ENCODE data around the gene PROSER1. TPM values are rescaled to one million over a fixed set of nuclear protein-coding genes. Genes with fewer than 3 reads are reported as not detected.

PROSER1 gene
- total RNA-seq, 1 donor from 2014 or later: 63.7 TPM

GRCh38 chr13:39049274-39049673, 11.4 kb upstream of the PROSER1 start:
- Mint-ChIP-seq H3K9me3 (ENCODE audit: unreplicated experiment) (no peaks in the 10 kb centered on the region), H3K4me3 (ENCODE audit: unreplicated experiment) (no peak overlapping the region), H3K27me3 (ENCODE audit: unreplicated experiment) (no peaks in the 10 kb centered on the region), H3K36me3 (ENCODE audit: unreplicated experiment) (no peaks in the 10 kb centered on the region), H3K27ac (ENCODE audit: unreplicated experiment) (no peak overlapping the region), H3K4me1 (ENCODE audit: low read depth, unreplicated experiment) (no peaks in the 10 kb centered on the region)
- no peak for DNase-seq
- no peak for TF ChIP-seq CTCF (IDR thresholded peaks at IDR 0.05; ENCODE audit: partially characterized antibody, unreplicated experiment)

GRCh38 chr13:39048806-39049205, 10.9 kb upstream of the PROSER1 start:
- no peaks in the 10 kb centered on the region for H3K9me3 Mint-ChIP-seq (ENCODE audit: unreplicated experiment)
- H3K4me3 Mint-ChIP-seq (ENCODE audit: unreplicated experiment): no peak overlapping the region
- no peak overlapping the region for H3K27ac Mint-ChIP-seq (ENCODE audit: unreplicated experiment)
- no peaks in the 10 kb centered on the region for H3K4me1 Mint-ChIP-seq (ENCODE audit: low read depth, unreplicated experiment)
- TF ChIP-seq CTCF (IDR thresholded peaks at IDR 0.05; ENCODE audit: partially characterized antibody, unreplicated experiment): no peak
- no peaks in the 10 kb centered on the region for H3K36me3 Mint-ChIP-seq (ENCODE audit: unreplicated experiment)
- DNase-seq: no peak
- no peaks in the 10 kb centered on the region for H3K27me3 Mint-ChIP-seq (ENCODE audit: unreplicated experiment)

GRCh38 chr13:39047560-39047959, 9.7 kb upstream of the PROSER1 start:
- H3K27ac Mint-ChIP-seq (ENCODE audit: unreplicated experiment): no peak overlapping the region
- H3K27me3 Mint-ChIP-seq (ENCODE audit: unreplicated experiment): no peaks in the 10 kb centered on the region
- H3K36me3 Mint-ChIP-seq (ENCODE audit: unreplicated experiment): no peaks in the 10 kb centered on the region
- no peak for TF ChIP-seq CTCF (IDR thresholded peaks at IDR 0.05; ENCODE audit: partially characterized antibody, unreplicated experiment)
- H3K4me3 Mint-ChIP-seq (ENCODE audit: unreplicated experiment): no peak overlapping the region
- no peaks in the 10 kb centered on the region for H3K9me3 Mint-ChIP-seq (ENCODE audit: unreplicated experiment)
- no peaks in the 10 kb centered on the region for H3K4me1 Mint-ChIP-seq (ENCODE audit: low read depth, unreplicated experiment)
- no peak for DNase-seq

GRCh38 chr13:39044536-39044935, 6.6 kb upstream of the PROSER1 start:
- H3K27ac Mint-ChIP-seq (ENCODE audit: unreplicated experiment): no peak overlapping the region
- H3K36me3 Mint-ChIP-seq (ENCODE audit: unreplicated experiment): no peaks in the 10 kb centered on the region
- H3K4me3 Mint-ChIP-seq (ENCODE audit: unreplicated experiment): no peak overlapping the region
- DNase-seq: no peak
- no peaks in the 10 kb centered on the region for H3K4me1 Mint-ChIP-seq (ENCODE audit: low read depth, unreplicated experiment)
- H3K9me3 Mint-ChIP-seq (ENCODE audit: unreplicated experiment): no peaks in the 10 kb centered on the region
- no peak for TF ChIP-seq CTCF (IDR thresholded peaks at IDR 0.05; ENCODE audit: partially characterized antibody, unreplicated experiment)
- no peaks in the 10 kb centered on the region for H3K27me3 Mint-ChIP-seq (ENCODE audit: unreplicated experiment)

GRCh38 chr13:39040206-39040605, 2.3 kb upstream of the PROSER1 start:
- H3K9me3 Mint-ChIP-seq (ENCODE audit: unreplicated experiment): peaks cover 7% of the 10 kb centered on the region
- H3K27ac Mint-ChIP-seq (ENCODE audit: unreplicated experiment): no peak overlapping the region
- peaks cover 9% of the 10 kb centered on the region for H3K4me1 Mint-ChIP-seq (ENCODE audit: low read depth, unreplicated experiment)
- no peaks in the 10 kb centered on the region for H3K36me3 Mint-ChIP-seq (ENCODE audit: unreplicated experiment)
- no peak for DNase-seq
- no peak for TF ChIP-seq CTCF (IDR thresholded peaks at IDR 0.05; ENCODE audit: partially characterized antibody, unreplicated experiment)
- no peak overlapping the region for H3K4me3 Mint-ChIP-seq (ENCODE audit: unreplicated experiment)
- H3K27me3 Mint-ChIP-seq (ENCODE audit: unreplicated experiment): peaks cover 2% of the 10 kb centered on the region
